Measurements from ENCODE around the gene C1QL3.

DNA sequence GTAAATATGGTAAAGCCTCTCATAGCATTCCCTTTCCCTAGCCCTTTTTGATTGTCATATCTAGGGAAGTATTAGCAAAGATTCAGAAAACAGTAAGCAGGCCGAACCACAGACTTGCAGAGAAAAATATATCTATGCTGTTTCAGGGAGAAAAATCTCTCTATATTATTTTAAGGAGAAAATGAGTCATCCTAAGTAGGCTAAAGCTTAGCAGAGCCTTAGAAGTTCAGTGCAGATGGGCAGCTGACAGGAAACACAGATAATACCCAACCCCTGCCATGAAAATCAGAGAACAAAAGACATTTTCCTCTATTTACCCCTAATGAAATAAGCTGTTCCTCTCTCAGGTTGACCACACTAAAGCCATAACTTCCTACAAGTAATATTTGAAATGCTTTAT, 16.5 kb downstream of the C1QL3 start:
- TF ChIP-seq POLR2A (IDR thresholded peaks at IDR 0.05) (no peak), EP300 (IDR thresholded peaks at IDR 0.05) (no peak)

Measured in upper lobe of left lung (tissue), 4 donors.